ENCODE data around the gene ICE2. TPM values are rescaled to one million over a fixed set of nuclear protein-coding genes. Genes with fewer than 3 reads are reported as not detected.
"Not testable (repeated sequence)": the region's sequence is repeated elsewhere in the genome, so short reads cannot be mapped to it uniquely, and the experiment has no call there.

The ICE2 gene
- total and polyA plus RNA-seq, 2 of the 8 experiments (the other 6 are each of a cell fraction or from before 2014, with no cell fraction given), result 40.0 to 87.3 TPM

GRCh38 chr15:60405399-60405798 lies 73.5 kb downstream of the ICE2 start (continued):
- no peak for TF ChIP-seq RNF2 (IDR thresholded peaks at IDR 0.05; ENCODE audit: borderline replicate concordance, low read depth, low read length, missing control alignments, poor library complexity, severe bottlenecking)
- TF ChIP-seq TAF7 (optimal IDR thresholded peaks at IDR 0.05; ENCODE audit: borderline replicate concordance, low read depth, low read length), result no peak
- no peak for TF ChIP-seq JUND (IDR thresholded peaks at IDR 0.05; ENCODE audit: low read length)
- TF ChIP-seq SP1 (IDR thresholded peaks at IDR 0.05; ENCODE audit: low read depth, low read length), result no peak
- no peak for TF ChIP-seq SIRT6 (IDR thresholded peaks at IDR 0.05; ENCODE audit: low read length)
- TF ChIP-seq EZH2 (IDR thresholded peaks at IDR 0.05; ENCODE audit: low read depth, low read length, severe bottlenecking), result no peak
- no peak for TF ChIP-seq JUN (IDR thresholded peaks at IDR 0.05; ENCODE audit: low read depth, low read length)
- no peak for TF ChIP-seq CTCF (IDR thresholded peaks at IDR 0.05; ENCODE audit: control extremely low read depth in 1 of 3, insufficient read depth in 1 of 3, low read depth in 1 of 3, low read length in 3 of 3)

DNA sequence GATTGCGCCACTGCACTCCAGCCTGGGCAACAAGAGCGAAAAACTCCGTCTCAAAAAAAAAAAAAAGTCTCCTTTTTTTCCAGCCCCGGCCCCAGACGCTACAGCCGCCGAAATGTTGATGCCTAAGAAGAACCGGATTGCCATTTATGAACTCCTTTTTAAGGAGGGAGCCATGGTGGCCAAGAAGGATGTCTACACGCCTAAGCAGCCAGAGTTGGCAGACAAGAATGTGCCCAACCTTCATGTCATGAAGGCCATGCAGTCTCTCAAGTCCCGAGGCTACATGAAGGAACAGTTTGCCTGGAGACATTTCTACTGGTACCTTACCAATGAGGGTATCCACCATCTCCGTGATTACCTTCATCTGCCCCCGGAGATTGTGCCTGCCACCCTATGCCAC lies 74.6 kb downstream of the ICE2 start:
- H3K36me3 ChIP-seq (ENCODE audit: control insufficient read depth in 2 of 4, insufficient read depth in 4 of 4, low read length in 3 of 4); H3K23me2 ChIP-seq (ENCODE audit: low read depth, low read length); H2BK20ac ChIP-seq (ENCODE audit: low read length); H3K79me1 ChIP-seq (ENCODE audit: low read depth, low read length); H4K5ac ChIP-seq (ENCODE audit: insufficient read length, low read depth, low read length); H2BK120ac ChIP-seq (replicated peaks; ENCODE audit: low read depth, low read length); H4K8ac ChIP-seq (ENCODE audit: extremely low read depth, insufficient read depth, low read length); H2BK5ac ChIP-seq (ENCODE audit: low read depth, low read length); H3K14ac ChIP-seq (ENCODE audit: insufficient read length); H3K79me2 ChIP-seq (ENCODE audit: control insufficient read depth in 1 of 2, insufficient read depth in 2 of 2, low read length in 2 of 2); H3K56ac ChIP-seq (replicated peaks; ENCODE audit: insufficient read length, low read depth, low read length); H2BK15ac ChIP-seq (ENCODE audit: low read length); H3K9me3 ChIP-seq (ENCODE audit: insufficient read depth in 2 of 2, low read depth in 1 of 2, low read length in 1 of 2); FAIRE-seq; H3K27me3 ChIP-seq (replicated peaks in 1 of 4; ENCODE audit: control insufficient read depth in 3 of 4, extremely low read depth in 1 of 4, insufficient read depth in 3 of 4, low read length in 3 of 4); H3K4me3 ChIP-seq (ENCODE audit: extremely low read depth in 1 of 4, insufficient read depth in 2 of 4, low read depth in 3 of 4, low read length in 4 of 4); H3K23ac ChIP-seq (ENCODE audit: insufficient read length); H3K4ac ChIP-seq (replicated peaks; ENCODE audit: insufficient read length, low read depth, low read length); POLR2A ChIA-PET (ENCODE audit: partially characterized antibody); H2AK5ac ChIP-seq (ENCODE audit: low read depth, low read length); H3K4me2 ChIP-seq (ENCODE audit: insufficient read depth in 1 of 2, low read depth in 2 of 2, low read length in 2 of 2); DNase-seq (ENCODE audit: low read depth in 1 of 2, low spot score in 2 of 2); H4K20me1 ChIP-seq (replicated peaks in 1 of 2; ENCODE audit: control insufficient read depth in 1 of 2, insufficient read depth in 2 of 2, low read length in 2 of 2); H4K91ac ChIP-seq (replicated peaks; ENCODE audit: insufficient read length, low read length); H3K4me1 ChIP-seq (replicated peaks in 1 of 4; ENCODE audit: control insufficient read depth in 3 of 4, insufficient read depth in 4 of 4, low read length in 3 of 4); H2BK12ac ChIP-seq (ENCODE audit: low read depth, low read length); H3K27ac ChIP-seq (ENCODE audit: low read depth, low read length); H2AFZ ChIP-seq (ENCODE audit: low read length); H3K18ac ChIP-seq (ENCODE audit: extremely low read depth, low read length); H3K9ac ChIP-seq (replicated peaks in 1 of 4; ENCODE audit: extremely low read depth in 1 of 4, low read depth in 3 of 4, low read length in 3 of 4): not testable (repeated sequence)
- WGBS, 2 experiments (ENCODE audit: extremely low coverage in 1 of 2, insufficient coverage in 1 of 2, insufficient read length in 1 of 2, insufficient replicate concordance in 2 of 2, low coverage in 1 of 2, low lambda C conversion rate in 2 of 2, missing lambda C conversion rate in 1 of 2), result 95% methylated on average over 12 of the region's 12 CpGs; no CpG with 5 or more reads in 1 of the 2 experiments
- CTCF ChIA-PET (ENCODE audit: partially characterized antibody), result interaction anchor here (3.1 kb wide), 1 partner anchor 45 kb away, joined by 10 read pairs; no protein-coding TSS in a partner anchor

Data from H1 (cell line).